ENCODE measurements around the gene EIF3B.
A peak's percentile ranks its signal among the peaks of the same experiment; 100 is the strongest.
"Not testable (repeated sequence)": the region's sequence is repeated elsewhere in the genome, so short reads cannot be mapped to it uniquely, and the experiment has no call there.

Gene EIF3B

GRCh38 chr7:2350055-2350454 lies 4.6 kb upstream of the EIF3B start:
- no peak for ATAC-seq

DNA sequence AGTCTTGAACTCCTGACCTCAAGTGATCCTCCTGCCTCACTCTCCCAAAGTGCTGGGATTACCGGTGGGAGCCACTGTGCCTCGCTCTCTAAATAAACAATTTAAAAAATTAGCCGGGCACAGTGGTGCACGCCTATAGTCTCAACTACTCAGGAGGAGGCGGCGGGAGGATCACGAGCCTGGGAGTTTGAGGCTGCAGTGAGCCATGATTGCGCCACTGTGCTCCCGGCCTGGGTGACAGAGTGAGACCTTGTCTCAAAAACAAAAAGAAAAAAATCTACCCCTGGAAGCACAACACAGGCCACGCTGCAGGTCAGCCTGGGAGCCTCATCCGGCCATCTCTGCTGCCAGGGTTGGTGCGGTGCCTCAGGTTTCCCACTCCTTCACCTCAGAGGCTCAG lies 3.8 kb upstream of the EIF3B start:
- ATAC-seq: no peak

DNA sequence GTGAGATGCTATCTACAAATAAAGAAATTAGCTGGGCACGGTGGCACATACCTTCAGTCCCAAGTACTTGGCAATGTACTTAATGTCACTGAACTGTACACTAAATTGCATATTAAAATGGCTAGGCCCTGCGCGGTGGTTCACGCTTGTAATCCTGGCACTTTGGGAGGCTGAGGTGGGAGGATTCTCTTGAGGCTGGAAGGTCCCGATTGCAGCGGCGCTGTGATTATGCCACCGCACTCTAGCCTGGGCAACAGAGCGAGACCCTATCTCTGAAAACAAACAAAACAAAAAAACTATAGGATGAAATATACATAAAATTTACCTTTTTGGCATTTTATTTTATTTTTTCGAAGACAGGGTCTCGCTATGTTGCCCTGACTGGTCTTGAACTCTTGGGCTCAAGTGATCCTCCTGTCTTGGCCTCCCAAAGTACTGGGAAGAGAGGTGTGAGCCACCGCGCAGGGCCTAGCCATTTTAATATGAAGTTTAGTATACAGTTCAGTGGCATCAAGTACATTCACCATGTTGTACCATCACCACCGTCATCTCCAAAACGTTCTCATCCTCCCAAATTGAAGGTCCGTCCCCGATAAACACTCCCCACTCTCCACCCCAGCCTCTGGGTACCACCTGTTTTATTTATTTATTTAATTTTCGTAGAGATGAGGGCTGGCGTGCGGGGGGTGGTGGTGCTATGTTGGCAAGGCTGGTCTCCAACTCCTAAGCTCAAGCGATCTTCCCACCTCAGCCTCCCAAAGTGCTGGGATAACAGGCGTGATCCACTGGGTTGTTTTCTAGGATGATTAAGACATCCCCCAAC lies 1.3 kb upstream of the EIF3B start:
- no peak for ATAC-seq

DNA sequence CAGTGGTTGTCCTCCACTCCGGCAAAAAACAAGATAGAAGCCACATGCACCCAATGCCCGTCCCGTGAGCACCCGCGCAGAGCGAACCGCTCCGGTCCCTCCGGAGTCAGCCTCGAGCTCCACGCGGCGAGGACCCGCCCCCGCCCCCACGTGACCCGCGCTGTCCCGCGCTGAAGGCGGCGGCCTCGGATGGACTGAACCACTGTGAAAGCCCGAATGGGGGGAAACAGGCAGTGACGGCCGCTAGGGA lies 766 bp upstream of the EIF3B start:
- ATAC-seq: peak; percentile 73 to 80

GRCh38 chr7:2354939-2355704 lies 495 bp downstream of the EIF3B start:
- peak; percentile 4 to 7 for ATAC-seq

- no peak for ATAC-seq
Observed at GRCh38 chr7:2355705-2356008, 1.0 kb downstream of the EIF3B start.

- ATAC-seq: no peak
Observed at GRCh38 chr7:2357165-2357564, 2.5 kb downstream of the EIF3B start.

DNA sequence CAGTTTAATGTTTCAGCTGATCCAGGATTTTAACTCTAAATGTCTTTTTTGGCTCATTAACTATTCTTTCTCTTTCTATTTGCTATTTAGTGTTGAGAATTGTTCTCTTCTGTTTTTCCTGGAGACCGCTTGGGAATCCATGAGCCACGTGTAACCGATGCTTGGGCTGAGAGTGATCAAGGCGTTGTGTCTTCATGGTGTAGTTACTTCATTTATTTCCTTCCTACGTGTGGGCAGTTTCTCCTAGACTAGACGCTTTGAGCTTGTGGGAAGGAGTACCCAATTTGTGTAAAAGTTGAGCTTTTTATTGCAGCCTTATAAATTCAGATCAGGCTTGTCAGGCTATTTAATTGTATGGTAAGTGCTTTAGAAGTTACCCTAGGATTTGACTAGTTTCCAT lies 2.9 kb downstream of the EIF3B start:
- no peak for ATAC-seq

GRCh38 chr7:2358968-2359527 lies 4.4 kb downstream of the EIF3B start:
- no peak for ATAC-seq

GRCh38 chr7:2359610-2360009 lies 5.0 kb downstream of the EIF3B start:
- ATAC-seq: no peak

DNA sequence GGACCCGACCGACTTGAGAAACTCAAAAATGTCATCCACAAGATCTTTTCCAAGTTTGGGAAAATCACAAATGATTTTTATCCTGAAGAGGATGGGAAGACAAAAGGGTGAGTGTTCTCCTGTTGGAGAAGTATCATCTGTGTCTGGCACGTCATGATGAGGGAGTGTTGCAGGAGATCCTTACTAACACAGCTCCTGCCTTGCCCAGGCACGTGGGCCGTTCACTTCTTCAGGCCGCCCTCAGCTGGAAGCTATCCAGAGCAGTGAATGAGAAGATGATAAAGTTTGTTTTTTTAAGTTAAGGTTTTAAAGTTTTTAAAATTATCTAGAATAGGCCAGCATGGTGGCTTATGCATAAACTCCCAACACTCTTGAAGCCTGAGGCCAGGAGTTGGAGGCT lies 6.2 kb downstream of the EIF3B start:
- no peak for ATAC-seq

- no peak for ATAC-seq
Observed at GRCh38 chr7:2362385-2363088, 7.9 kb downstream of the EIF3B start.

DNA sequence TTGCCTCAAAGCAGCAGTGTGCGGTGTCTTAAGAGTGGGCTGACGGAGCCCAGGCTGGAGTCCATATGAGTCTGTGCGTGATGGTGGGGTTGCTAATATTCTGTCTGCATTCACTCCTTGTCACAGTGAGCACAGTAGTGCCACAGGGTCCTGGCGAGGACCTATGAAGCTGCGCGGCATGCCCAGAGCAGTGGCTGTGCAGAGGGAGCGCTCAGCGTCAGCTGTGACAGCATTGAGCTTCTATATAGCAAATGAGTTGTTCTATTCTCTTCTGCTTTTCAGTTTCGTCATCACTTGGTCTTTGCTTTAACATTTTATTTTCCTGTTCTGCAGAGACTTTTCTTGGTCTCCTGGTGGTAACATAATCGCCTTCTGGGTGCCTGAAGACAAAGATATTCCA lies 14.5 kb downstream of the EIF3B start:
- ATAC-seq: no peak

DNA sequence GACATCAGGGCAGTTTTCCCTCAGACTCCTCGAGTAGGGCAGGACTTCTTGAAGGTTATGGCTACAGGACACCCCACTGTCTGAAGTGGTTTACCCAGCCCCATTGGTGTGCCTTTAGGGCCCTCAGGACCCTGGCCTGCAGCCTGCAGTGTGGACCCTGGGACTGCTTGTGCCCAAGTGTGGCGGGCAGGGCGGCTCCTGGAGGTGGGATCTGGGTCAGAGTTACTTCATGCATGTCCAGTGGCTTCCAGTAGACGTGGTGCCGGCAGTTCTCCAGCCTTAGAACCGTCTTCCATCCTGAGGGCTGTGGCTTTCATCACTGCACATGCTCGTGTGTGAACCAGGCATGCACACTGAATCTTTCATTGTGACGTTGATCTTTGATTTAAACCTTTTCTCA lies 16.7 kb downstream of the EIF3B start:
- no peak for ATAC-seq

- no peak for ATAC-seq
Observed at GRCh38 chr7:2372724-2373123, 18.1 kb downstream of the EIF3B start.

- ATAC-seq: no peak
Observed at GRCh38 chr7:2373124-2373556, 18.5 kb downstream of the EIF3B start.

DNA sequence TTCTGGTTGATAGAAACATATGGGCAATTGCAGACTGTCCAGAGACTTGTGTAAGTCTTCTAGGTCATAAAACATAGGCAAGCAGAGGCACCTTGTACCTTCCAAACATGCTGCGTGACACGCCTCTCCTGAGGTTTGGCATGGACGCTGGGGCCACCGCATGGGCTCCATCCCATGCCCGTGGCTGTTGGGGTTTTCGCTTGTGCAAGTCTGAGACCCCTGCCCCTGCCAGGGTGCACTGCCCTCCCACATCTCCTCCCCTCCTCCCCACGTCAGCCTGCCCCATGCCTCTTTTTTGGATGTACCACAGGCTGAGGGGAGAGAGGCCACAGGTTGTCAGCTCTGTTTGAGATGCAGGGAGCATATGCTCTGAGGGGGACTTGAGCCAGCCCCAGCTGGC lies 19.0 kb downstream of the EIF3B start:
- no peak for ATAC-seq

- no peak for ATAC-seq
Observed at GRCh38 chr7:2374401-2374800, 19.8 kb downstream of the EIF3B start.

- no peak for ATAC-seq
Observed at GRCh38 chr7:2374830-2375728, 20.5 kb downstream of the EIF3B start.

DNA sequence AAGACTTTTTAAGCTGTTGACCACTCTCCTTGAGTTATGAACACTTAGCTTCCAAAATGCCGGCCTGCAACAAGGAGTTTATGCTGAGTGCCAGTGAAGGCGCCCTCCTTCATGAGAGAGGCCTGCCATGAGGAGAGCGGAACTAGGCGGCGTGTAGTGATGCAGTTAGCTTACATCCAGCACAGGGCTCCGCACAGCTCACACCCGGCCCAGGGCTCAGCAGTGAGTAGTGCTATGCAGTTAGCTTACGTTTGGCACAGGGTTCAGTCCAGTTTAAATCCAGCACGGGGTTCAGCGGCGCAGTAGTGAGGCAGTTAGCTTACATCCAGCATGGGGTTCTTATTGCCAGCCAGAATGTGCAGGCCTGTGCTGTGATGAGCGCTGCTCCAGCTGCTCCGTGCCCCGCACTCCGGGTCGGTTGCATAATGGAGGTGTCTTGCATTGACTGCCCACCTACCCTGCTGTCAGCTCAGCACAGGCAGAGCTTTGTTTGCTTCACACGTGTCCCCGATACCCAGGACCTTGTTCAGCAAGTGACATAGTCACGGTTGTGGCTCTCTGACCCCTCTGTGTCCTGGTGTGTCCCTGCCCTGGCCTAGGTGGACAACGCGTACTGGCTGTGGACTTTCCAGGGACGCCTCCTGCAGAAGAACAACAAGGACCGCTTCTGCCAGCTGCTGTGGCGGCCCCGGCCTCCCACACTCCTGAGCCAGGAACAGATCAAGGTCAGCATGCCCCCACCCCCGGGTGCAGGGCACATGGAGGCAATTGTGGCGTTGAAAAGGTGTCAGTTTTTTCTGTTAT lies 21.9 kb downstream of the EIF3B start:
- ATAC-seq: no peak

GRCh38 chr7:2377492-2377891 lies 22.9 kb downstream of the EIF3B start:
- not testable (repeated sequence) for ATAC-seq

DNA sequence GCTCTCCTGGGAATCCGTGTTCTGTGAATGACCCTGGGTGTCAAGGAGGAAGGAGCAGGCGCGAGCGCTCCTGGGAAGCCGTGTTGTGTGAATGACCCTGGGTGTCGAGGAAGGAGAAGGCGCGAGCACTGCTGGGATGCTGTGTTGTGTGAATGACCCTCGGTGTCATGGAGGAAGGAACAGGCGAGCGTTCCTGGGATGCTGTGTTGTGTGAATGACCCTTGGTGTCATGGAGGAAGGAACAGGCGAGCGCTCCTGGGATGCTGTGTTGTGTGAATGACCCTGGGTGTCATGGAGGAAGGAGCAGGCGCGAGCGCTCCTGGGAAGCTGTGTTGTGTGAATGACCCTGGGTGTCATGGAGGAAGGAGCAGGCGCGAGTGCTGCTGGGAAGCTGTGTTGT lies 23.5 kb downstream of the EIF3B start:
- ATAC-seq: not testable (repeated sequence)
